HepG2 (cell line): ENCODE results near the gene CDKN2C. TPM values are rescaled to one million over a fixed set of nuclear protein-coding genes. Genes with fewer than 3 reads are reported as not detected.

Experiments
- FLYWCH1 ChIP-seq: sonication (generic); formaldehyde crosslinking; IDR thresholded peaks from 2 replicates; pipeline ENCODE4 v1.8.1; 2023; ENCODE audit warnings: mild to moderate bottlenecking, missing genetic modification reagents
- FOSL2 ChIP-seq: sonication (generic); formaldehyde crosslinking; IDR thresholded peaks from 2 replicates; pipeline ENCODE4 v1.4.0; 2020; ENCODE audit warnings: missing genetic modification reagents
- FOXO1 ChIP-seq: sonication (generic); formaldehyde crosslinking; IDR thresholded peaks from 2 replicates; pipeline ENCODE4 v1.4.0; 2020; ENCODE audit warnings: missing genetic modification reagents
- KAT8 ChIP-seq: IDR thresholded peaks from 2 replicates; pipeline ENCODE4 v1.6.1; 2016; ENCODE audit warnings: missing genetic modification reagents, missing compliant biosample characterization
- MAFF ChIP-seq: IDR thresholded peaks from 2 replicates; pipeline ENCODE4 v1.6.1; 2011; ENCODE audit warnings: low read depth, low read length, improper control_type of control experiment
- PITX1 ChIP-seq: sonication (generic); formaldehyde crosslinking; IDR thresholded peaks from 2 replicates; pipeline ENCODE4 v1.5.1; 2020; ENCODE audit warnings: mild to moderate bottlenecking, missing genetic modification reagents
- POLR2A ChIP-seq, 2 experiments: IDR thresholded peaks; 2 replicates each; pipeline ENCODE4 v1.6.1; 2011; ENCODE audit warnings: low read depth in 2 of 2, low read length in 2 of 2, mild to moderate bottlenecking in 1 of 2, moderate library complexity in 1 of 2; ENCODE audit not compliant: insufficient read depth in 1 of 2
- SOX13 ChIP-seq, 3 experiments: fragments of 450-650 bp in 1 of 3; sonication (generic) in 1 of 3; formaldehyde crosslinking in 1 of 3; IDR thresholded peaks in 2 of 3; conservative IDR thresholded peaks in 1 of 3; 2 replicates each; pipeline versions ENCODE4 v1.5.0 to v1.6.1; 2016 to 2020; ENCODE audit warnings: antibody characterized with exemption in 1 of 3, mild to moderate bottlenecking in 1 of 3, missing compliant biosample characterization in 1 of 3, missing genetic modification reagents in 1 of 3, moderate library complexity in 1 of 3
- SP4 ChIP-seq: sonication (generic); formaldehyde crosslinking; IDR thresholded peaks from 2 replicates; pipeline ENCODE4 v1.8.1; 2023; ENCODE audit warnings: mild to moderate bottlenecking, missing genetic modification reagents
- SRF ChIP-seq: IDR thresholded peaks from 2 replicates; pipeline ENCODE4 v1.6.1; 2011; ENCODE audit warnings: mild to moderate bottlenecking, low read depth, low read length, moderate library complexity
- TBL1XR1 ChIP-seq: fragments of 150-350 bp; IDR thresholded peaks from 2 replicates; pipeline ENCODE4 v1.6.1; 2014; ENCODE audit warnings: borderline replicate concordance, low read length; ENCODE audit not compliant: partially characterized antibody
- ZBTB7B ChIP-seq: sonication (generic); formaldehyde crosslinking; IDR thresholded peaks from 2 replicates; pipeline ENCODE4 v1.4.0; 2020; ENCODE audit warnings: missing genetic modification reagents
- ZMAT3 ChIP-seq: sonication (generic); formaldehyde crosslinking; conservative IDR thresholded peaks from 2 replicates; pipeline ENCODE4 v1.7.0; 2021; ENCODE audit warnings: missing genetic modification reagents
- ZNF674 ChIP-seq: sonication (generic); formaldehyde crosslinking; IDR thresholded peaks from 2 replicates; pipeline ENCODE4 v1.5.0; 2020; ENCODE audit warnings: low read depth, mild to moderate bottlenecking, missing genetic modification reagents
- ZNF7 ChIP-seq: IDR thresholded peaks from 2 replicates; pipeline ENCODE4 v1.6.1; 2016; ENCODE audit warnings: missing biosample characterization, missing genetic modification reagents
- polyA plus RNA-seq, 8 experiments: library from polyadenylated mRNA; depleted of rRNA in 3 of 8; stranded (reverse) in 7 of 8; unstranded in 1 of 8; fragments of >200 nt; fragmentation: Illumina TruSeq in 4 of 8; extraction: Trizol in 4 of 8; gene quantifications; 2 replicates each; pipeline versions ENCODE4 v1.2.1 to v1.2.3, GENCODE V29; 2011 to 2016; ENCODE audit warnings: low read depth in 4 of 8, missing spikeins in 1 of 8, mixed read lengths in 1 of 8; ENCODE audit not compliant: insufficient read depth in 1 of 8
- total RNA-seq, 5 experiments: library from RNA; depleted of rRNA; stranded (reverse); fragments of >200 nt; fragmentation: Illumina TruSeq; extraction: Trizol; gene quantifications; 2 replicates each; pipeline ENCODE4 v1.2.3, GENCODE V29; 2016; ENCODE audit warnings: low read depth in 1 of 5
- TF ChIP-seq, protein P1 (sequence below): sonication (generic); formaldehyde crosslinking; IDR thresholded peaks from 2 replicates; pipeline ENCODE4 v1.8.0; 2022; ENCODE audit warnings: missing genetic modification reagents, mild to moderate bottlenecking, borderline replicate concordance
- TF ChIP-seq, protein P2 (sequence below): sonication (generic); formaldehyde crosslinking; IDR thresholded peaks from 2 replicates; pipeline ENCODE4 v1.5.1; 2020; ENCODE audit warnings: mild to moderate bottlenecking, missing genetic modification reagents, moderate library complexity
- TF ChIP-seq, protein P3 (sequence below): sonication (generic); formaldehyde crosslinking; IDR thresholded peaks from 2 replicates; pipeline ENCODE4 v1.5.0; 2020; ENCODE audit warnings: mild to moderate bottlenecking, missing genetic modification reagents, borderline replicate concordance
- TF ChIP-seq, protein P4 (sequence below): IDR thresholded peaks from 2 replicates; pipeline ENCODE4 v1.6.1; 2012; ENCODE audit warnings: inconsistent platforms

CDKN2C gene
- total and polyA plus RNA-seq, 2 of the 13 experiments (the other 11 are each of a cell fraction or from before 2014, with no cell fraction given): 7.8 to 13.7 TPM

DNA sequence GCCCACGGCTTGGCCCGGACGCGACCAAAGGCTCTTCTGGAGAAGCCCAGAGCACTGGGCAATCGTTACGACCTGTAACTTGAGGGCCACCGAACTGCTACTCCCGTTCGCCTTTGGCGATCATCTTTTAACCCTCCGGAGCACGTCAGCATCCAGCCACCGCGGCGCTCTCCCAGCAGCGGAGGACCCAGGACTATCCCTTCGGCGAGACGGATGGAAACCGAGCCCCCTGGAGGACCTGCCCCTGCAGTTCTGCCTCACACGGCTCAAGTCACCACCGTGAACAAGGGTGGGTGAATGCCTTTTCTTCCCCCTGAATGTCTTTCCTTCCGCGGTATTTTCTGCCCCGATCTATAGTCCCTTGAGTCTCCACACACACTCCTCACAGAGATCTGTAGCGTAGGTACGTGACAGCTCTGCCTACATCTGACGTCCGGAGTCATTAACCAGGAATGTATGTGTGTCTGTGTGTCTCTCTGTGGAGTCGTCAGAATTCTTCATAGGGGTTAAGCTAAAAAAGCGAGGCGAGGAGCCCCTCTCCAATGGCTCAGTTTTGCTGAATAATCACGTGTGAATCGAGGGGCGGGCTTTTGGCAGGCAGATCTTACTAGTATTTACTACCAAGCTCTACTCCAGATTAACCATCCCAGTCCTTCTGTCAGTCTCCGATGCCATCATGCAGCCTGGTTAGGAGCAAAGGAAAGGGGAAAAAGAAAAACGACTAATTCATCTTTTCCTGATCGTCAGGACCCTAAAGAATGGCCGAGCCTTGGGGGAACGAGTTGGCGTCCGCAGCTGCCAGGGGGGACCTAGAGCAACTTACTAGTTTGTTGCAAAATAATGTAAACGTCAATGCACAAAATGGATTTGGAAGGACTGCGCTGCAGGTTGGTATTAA is at the start of gene CDKN2C (continued):
- TF ChIP-seq, protein P1, sequence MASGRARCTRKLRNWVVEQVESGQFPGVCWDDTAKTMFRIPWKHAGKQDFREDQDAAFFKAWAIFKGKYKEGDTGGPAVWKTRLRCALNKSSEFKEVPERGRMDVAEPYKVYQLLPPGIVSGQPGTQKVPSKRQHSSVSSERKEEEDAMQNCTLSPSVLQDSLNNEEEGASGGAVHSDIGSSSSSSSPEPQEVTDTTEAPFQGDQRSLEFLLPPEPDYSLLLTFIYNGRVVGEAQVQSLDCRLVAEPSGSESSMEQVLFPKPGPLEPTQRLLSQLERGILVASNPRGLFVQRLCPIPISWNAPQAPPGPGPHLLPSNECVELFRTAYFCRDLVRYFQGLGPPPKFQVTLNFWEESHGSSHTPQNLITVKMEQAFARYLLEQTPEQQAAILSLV: no peak
- no peak for TF ChIP-seq SOX13 (IDR thresholded peaks at IDR 0.05)
- TF ChIP-seq SOX13 (CRISPR knock-in tag; conservative IDR thresholded peaks at IDR 0.05 in 1 of 2, IDR thresholded peaks at IDR 0.05 in 1 of 2): no peak
- TF ChIP-seq POLR2A (IDR thresholded peaks at IDR 0.05; ENCODE audit: insufficient read depth in 1 of 2, low read depth in 2 of 2, low read length in 2 of 2): peak in 1 of 2 experiments; percentile 56; a peak in 2 of 4 replicates
- TF ChIP-seq, protein P2, sequence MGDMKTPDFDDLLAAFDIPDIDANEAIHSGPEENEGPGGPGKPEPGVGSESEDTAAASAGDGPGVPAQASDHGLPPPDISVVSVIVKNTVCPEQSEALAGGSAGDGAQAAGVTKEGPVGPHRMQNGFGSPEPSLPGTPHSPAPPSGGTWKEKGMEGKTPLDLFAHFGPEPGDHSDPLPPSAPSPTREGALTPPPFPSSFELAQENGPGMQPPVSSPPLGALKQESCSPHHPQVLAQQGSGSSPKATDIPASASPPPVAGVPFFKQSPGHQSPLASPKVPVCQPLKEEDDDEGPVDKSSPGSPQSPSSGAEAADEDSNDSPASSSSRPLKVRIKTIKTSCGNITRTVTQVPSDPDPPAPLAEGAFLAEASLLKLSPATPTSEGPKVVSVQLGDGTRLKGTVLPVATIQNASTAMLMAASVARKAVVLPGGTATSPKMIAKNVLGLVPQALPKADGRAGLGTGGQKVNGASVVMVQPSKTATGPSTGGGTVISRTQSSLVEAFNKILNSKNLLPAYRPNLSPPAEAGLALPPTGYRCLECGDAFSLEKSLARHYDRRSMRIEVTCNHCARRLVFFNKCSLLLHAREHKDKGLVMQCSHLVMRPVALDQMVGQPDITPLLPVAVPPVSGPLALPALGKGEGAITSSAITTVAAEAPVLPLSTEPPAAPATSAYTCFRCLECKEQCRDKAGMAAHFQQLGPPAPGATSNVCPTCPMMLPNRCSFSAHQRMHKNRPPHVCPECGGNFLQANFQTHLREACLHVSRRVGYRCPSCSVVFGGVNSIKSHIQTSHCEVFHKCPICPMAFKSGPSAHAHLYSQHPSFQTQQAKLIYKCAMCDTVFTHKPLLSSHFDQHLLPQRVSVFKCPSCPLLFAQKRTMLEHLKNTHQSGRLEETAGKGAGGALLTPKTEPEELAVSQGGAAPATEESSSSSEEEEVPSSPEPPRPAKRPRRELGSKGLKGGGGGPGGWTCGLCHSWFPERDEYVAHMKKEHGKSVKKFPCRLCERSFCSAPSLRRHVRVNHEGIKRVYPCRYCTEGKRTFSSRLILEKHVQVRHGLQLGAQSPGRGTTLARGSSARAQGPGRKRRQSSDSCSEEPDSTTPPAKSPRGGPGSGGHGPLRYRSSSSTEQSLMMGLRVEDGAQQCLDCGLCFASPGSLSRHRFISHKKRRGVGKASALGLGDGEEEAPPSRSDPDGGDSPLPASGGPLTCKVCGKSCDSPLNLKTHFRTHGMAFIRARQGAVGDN (CRISPR knock-in tag): peak; percentile 57
- TF ChIP-seq ZBTB7B: peak; percentile 17; the same call in 1 of the 2 replicates
- peak; percentile 8; the same call in 1 of the 2 replicates for TF ChIP-seq FOSL2 (CRISPR knock-in tag)
- TF ChIP-seq PITX1 (CRISPR knock-in tag): 0 out of 2 replicates have a peak, but pooled peaks have one; percentile 22
- 0 out of 2 replicates have a peak, but pooled peaks have one; percentile 27 for TF ChIP-seq FOXO1 (CRISPR knock-in tag)
- TF ChIP-seq ZMAT3 (CRISPR knock-in tag): 0 out of 2 replicates have a peak, but pooled peaks have one; percentile 26
- TF ChIP-seq SP4: peak; percentile 1; the same call in 1 of the 2 replicates
- TF ChIP-seq MAFF: peak; percentile 43; the same call in 1 of the 2 replicates
- TF ChIP-seq KAT8 (CRISPR knock-in tag): no peak
- no peak for TF ChIP-seq TBL1XR1
- TF ChIP-seq SRF: no peak
- TF ChIP-seq, protein P3, sequence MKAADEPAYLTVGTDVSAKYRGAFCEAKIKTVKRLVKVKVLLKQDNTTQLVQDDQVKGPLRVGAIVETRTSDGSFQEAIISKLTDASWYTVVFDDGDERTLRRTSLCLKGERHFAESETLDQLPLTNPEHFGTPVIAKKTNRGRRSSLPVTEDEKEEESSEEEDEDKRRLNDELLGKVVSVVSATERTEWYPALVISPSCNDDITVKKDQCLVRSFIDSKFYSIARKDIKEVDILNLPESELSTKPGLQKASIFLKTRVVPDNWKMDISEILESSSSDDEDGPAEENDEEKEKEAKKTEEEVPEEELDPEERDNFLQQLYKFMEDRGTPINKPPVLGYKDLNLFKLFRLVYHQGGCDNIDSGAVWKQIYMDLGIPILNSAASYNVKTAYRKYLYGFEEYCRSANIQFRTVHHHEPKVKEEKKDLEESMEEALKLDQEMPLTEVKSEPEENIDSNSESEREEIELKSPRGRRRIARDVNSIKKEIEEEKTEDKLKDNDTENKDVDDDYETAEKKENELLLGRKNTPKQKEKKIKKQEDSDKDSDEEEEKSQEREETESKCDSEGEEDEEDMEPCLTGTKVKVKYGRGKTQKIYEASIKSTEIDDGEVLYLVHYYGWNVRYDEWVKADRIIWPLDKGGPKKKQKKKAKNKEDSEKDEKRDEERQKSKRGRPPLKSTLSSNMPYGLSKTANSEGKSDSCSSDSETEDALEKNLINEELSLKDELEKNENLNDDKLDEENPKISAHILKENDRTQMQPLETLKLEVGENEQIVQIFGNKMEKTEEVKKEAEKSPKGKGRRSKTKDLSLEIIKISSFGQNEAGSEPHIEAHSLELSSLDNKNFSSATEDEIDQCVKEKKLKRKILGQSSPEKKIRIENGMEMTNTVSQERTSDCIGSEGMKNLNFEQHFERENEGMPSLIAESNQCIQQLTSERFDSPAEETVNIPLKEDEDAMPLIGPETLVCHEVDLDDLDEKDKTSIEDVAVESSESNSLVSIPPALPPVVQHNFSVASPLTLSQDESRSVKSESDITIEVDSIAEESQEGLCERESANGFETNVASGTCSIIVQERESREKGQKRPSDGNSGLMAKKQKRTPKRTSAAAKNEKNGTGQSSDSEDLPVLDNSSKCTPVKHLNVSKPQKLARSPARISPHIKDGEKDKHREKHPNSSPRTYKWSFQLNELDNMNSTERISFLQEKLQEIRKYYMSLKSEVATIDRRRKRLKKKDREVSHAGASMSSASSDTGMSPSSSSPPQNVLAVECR: peak; percentile 32; the same call in 1 of the 2 replicates
- TF ChIP-seq ZNF674 (CRISPR knock-in tag): no peak
- TF ChIP-seq, protein P4, sequence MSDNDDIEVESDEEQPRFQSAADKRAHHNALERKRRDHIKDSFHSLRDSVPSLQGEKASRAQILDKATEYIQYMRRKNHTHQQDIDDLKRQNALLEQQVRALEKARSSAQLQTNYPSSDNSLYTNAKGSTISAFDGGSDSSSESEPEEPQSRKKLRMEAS: no peak
- TF ChIP-seq ZNF7 (CRISPR knock-in tag): no peak
- TF ChIP-seq FLYWCH1: no peak
